Hematopoietic multipotent progenitor cell treated with erythropoietin and hydrocortisone succinate and interleukin-3 and kit ligand, for 8 days (in vitro differentiated cells): ENCODE data around the gene CDHR3.
A peak's percentile ranks its signal among the peaks of the same experiment; 100 is the strongest.
"Not testable (repeated sequence)": the region's sequence is repeated elsewhere in the genome, so short reads cannot be mapped to it uniquely, and the experiment has no call there.

ENCODE experiments used
- DNase-seq: peaks from one replicate; pipeline ENCODE4 v3.0.0-alpha.2; 2015

CDHR3 gene, protein sequence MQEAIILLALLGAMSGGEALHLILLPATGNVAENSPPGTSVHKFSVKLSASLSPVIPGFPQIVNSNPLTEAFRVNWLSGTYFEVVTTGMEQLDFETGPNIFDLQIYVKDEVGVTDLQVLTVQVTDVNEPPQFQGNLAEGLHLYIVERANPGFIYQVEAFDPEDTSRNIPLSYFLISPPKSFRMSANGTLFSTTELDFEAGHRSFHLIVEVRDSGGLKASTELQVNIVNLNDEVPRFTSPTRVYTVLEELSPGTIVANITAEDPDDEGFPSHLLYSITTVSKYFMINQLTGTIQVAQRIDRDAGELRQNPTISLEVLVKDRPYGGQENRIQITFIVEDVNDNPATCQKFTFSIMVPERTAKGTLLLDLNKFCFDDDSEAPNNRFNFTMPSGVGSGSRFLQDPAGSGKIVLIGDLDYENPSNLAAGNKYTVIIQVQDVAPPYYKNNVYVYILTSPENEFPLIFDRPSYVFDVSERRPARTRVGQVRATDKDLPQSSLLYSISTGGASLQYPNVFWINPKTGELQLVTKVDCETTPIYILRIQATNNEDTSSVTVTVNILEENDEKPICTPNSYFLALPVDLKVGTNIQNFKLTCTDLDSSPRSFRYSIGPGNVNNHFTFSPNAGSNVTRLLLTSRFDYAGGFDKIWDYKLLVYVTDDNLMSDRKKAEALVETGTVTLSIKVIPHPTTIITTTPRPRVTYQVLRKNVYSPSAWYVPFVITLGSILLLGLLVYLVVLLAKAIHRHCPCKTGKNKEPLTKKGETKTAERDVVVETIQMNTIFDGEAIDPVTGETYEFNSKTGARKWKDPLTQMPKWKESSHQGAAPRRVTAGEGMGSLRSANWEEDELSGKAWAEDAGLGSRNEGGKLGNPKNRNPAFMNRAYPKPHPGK

DNA sequence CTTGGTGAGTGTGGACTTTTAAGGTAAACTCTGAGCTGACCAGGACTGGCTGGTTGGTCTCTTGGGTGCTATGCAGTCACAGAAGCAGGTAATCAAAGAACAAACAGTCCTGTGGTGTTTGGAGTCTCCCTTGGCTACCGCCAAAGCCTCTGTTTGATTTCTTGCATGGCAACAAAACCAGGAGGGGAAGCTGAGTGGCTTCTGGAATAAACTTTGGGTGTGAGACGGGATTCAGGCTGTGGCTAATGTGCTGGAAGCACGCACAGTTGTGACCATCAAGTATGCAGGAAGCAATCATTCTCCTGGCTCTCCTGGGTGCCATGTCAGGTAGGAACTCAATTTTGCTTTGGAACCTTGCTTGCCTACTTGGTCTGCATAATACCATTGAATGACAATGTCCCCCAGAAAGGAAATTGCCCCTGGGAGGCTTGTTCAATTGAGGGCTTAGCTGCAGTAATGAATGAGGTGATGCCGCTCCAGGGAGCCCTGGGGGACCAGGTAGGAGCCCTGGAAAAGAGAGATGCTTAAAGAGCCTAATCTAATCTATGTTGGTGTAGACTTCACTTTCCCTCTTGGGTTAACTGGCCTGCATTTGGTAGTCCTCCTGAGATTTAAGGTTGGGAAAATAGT is at the start of gene CDHR3:
CDHR3 (plus strand) TSS at position 227 of the 630 bp plus-strand sequence; CDS start at position 282, 55 bp downstream.
- no peak for DNase-seq

DNA sequence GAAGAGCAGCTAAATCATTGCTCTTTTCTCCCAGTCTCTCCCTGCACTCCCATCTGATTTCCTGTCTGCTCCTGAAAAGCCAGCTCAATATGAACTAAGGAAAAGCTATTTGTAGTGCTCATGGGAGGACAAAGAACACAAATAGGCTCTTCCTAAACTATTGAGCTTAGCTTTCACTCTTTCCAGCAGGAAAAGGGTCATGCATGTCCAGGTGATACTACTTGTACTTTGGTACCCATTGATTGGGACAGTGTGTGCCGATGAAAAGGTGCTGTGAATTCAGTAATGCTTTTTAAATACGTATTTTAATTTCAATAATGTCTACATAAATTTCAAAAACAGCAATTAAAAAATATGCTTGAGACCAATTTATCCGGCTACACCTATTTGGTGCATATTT is 49.1 kb upstream of the CDHR3 start:
- DNase-seq: no peak

DNA sequence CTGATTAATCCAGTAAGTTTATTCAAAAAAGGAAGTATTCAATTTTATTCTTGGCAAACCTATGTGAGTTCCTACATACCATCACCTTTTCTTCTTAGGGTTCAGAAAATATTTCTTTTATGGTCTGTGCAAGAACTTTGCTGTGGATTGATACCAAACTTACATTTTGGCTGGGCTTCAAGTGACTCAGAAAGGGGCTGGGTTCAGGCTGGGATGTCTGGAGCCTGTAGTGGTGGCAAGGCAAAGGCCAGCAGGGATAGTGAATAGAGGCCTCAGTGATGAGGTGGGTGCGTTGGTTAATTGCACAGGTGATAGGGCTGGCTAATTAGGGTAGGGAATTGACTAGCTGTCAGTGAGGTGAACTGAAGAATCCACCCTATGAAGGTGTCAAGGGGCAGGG is 46.5 kb upstream of the CDHR3 start:
- DNase-seq: no peak

DNA sequence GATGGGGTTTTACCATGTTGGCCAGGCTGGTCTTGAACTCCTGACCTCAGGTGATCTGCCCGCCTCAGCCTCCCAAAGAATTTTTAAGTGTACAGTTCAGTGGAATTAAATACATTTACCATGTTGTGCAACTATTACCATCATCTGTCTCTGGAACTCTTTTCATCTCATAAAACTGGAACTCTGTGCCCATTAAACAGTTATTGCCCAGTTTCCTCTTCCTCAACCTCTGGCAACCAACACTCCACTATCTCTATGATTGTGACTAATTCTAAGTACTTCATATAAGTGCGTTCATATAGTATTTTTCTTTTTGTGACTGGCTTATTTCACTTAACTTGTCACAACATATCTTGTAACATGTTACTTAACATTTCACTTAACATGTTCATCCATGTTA is 45.4 kb upstream of the CDHR3 start:
- DNase-seq: no peak

GRCh38 chr7:105920766-105921165 is 42.3 kb upstream of the CDHR3 start:
- DNase-seq: no peak

DNA sequence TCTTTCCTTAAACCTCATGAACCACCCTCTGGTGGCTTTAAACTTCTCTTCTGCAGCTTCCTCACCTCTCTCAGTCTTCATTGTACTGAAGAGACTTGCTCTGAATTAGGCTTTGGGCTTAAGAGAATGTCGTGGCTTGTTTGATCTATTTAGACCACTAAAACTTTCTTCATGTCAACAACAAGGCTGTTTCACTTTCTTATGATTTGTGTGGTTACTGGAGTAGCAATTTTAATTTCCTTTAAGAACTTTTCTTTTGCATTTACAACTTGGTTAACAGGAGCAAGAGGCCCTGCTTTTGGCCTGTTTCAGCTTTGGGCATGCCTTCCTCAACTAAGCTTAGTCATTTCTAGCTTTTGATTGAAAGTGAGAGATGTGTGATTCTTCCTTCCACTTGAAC is 38.1 kb upstream of the CDHR3 start:
- no peak for DNase-seq

DNA sequence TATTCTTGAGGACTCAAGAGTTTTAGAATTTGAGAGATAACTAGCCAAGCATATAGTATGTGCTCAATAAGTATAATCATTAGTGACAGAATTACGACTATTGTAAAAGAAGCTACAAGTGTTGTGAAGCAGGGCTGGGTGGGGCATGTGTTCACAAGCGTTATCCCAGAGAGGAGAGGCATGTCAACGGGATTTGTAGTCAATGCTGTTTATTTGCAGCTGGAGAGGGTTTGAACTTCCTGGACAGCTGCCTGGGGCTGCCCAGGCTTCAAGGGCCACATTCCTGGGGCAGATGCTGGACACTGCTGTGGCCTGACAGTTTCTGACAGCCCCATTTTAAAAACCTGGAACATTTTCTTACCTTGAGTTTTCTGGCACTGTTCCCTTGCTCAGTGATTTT is 36.9 kb upstream of the CDHR3 start:
- DNase-seq: no peak

GRCh38 chr7:105931179-105931578 is 31.9 kb upstream of the CDHR3 start:
- DNase-seq: no peak

DNA sequence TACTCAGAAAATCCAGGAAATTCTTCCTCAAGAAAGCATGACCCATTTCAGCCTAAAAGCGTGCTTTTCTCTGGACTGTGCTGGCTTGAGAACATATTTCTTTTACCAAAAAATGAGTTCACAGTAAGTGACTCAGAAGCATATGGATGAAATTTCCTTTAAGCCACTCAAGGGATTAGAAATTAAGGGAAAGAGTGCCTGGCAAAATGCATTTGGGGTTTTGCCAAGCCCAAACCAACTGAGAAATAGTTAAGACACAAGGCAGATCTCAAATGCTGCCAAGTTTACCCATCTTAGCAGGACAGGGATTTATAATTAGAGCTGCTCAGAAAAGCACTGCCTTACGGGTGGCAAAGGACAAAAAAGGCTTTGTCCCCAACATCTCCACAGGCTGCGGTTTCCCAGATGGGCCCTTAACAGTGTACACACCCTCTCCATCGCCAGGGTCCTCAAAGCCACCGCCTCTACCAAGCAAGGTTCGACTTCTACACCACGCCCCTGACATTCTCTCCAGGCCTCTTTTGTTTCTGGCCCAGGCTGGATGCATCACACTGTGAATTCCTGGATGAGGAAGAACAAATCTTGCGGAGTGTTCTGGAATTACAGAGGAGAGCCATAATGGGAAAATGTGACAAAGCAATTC is 30.1 kb upstream of the CDHR3 start:
- DNase-seq: no peak

GRCh38 chr7:105934572-105935185 is 28.4 kb upstream of the CDHR3 start:
- peak; percentile 52 for DNase-seq

DNA sequence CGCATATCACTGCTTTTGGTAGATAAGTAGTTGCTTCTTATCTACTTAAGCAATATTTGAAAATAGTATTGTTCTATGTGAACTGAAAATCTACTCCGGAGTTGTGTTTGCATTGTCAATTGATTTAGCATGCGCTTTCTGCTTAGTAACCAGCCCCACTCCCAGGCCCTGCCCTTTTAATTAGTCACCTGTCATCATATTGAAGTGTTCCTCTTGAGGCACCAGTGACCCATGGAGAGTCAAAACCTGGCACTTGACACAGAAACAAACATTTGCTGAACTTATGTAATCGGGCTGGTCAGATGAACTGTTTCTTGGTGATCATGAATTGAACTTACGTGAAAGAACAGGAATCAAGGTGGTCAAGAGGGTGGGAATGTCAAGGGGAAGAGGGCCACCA is 27.8 kb upstream of the CDHR3 start:
- DNase-seq: no peak

GRCh38 chr7:105937411-105937810 is 25.7 kb upstream of the CDHR3 start:
- DNase-seq: no peak

GRCh38 chr7:105940109-105940508 is 23.0 kb upstream of the CDHR3 start:
- DNase-seq: no peak

GRCh38 chr7:105941596-105941995 is 21.5 kb upstream of the CDHR3 start:
- no peak for DNase-seq

DNA sequence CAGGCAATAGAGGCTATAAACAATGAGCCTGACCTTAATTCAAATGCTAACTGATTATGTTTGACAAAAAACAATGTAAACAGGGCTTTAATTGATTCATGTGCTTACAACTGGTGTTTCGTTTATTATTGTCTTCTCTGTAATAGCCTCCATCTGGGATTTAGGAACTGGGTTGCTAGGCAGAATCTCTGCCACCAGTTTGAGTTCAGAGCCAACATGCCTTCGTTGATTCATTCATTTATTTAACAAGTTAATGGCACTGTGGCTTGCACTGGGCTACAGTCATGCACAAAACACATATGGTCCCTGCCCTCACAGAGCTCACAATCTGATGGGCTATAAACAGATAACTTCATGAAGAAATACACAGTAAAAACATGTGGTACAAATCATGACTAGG is 19.6 kb upstream of the CDHR3 start:
- DNase-seq: no peak

DNA sequence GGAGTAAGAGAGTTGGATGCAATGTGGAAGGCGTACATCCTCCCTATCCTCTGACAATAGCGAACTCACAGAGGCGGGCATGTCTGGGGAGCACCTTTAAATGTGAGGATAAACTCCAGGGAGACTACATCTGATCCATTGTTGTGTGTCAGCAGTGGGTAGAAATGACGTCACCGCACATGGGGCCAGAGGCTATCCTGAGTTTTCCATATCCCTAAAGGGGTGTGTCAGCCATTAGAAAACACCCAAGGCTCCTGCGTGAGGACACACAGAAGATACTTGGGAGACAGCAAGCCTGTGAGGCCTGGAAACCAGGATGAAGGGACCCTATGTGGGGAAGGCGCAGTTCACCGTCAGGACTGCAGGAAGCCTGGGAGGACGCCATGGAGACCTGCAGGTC is 17.2 kb upstream of the CDHR3 start:
- no peak for DNase-seq

DNA sequence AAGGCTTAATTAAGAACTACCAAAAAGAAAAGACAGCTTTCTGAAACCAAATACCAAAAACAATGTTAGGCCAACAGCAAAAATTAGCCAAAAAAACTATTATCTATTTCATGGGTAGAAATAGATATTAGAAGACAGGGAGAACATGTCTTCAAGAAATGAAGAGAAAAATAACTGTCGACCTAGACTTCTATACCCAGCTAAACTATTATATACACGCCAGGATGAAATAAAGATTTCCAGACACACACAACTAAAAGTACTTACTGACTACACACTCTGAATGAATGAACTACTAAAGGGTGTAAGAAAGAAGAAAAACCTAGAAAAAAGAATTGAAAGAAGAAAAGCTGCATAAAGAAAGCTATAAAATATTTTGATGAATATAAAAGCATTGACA is 11.5 kb upstream of the CDHR3 start:
- DNase-seq: no peak

DNA sequence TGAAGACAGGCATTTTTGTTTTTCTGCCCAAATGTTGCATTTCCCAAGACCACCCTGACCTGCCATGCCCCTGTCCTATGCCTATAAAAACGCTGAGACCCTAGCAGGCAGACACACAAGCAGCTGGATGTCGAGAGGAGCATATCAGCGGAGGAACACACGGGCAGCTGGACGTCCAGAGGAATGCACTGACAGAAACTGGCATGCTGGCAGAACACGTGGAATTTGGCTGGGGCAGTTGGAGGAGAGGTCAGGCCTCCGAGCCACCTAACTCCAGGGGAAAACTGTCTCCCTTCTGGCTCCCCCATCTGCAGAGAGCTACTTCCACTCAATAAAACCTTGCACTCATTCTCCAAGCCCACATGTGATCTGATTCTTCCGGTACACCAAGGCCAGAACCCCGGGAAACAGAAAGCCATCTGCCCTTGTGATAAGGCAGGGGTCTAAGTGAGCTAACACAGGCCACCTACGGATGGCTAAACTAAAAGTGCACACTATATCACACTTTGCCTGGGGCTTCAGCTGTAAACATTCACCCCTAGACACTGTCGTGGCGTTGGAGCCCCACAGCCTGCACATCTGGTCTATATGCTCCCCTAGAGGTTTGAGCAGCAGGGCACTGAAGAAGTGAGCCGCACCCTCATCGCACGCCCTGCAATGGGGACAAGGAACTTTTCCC is 10.0 kb upstream of the CDHR3 start:
- no peak for DNase-seq

DNA sequence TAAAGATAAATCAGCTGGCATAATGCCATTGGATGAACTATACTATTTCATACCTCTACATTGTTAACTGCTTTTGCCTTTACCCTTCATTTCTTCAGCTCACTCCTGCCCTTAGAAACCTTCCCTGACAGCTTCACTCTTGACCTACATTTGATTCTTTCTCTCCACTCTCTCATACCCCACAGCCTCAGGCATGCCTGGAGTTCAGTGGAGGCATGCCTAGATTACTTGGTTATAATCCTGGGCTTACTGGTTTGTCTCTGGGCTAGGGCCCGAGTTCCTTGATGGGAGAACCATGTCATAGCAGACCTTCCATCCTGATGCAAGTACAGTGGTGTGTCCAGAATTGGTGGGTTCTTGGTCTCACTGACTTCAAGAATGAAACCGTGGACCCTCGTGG is 8.4 kb upstream of the CDHR3 start:
- DNase-seq: no peak

DNA sequence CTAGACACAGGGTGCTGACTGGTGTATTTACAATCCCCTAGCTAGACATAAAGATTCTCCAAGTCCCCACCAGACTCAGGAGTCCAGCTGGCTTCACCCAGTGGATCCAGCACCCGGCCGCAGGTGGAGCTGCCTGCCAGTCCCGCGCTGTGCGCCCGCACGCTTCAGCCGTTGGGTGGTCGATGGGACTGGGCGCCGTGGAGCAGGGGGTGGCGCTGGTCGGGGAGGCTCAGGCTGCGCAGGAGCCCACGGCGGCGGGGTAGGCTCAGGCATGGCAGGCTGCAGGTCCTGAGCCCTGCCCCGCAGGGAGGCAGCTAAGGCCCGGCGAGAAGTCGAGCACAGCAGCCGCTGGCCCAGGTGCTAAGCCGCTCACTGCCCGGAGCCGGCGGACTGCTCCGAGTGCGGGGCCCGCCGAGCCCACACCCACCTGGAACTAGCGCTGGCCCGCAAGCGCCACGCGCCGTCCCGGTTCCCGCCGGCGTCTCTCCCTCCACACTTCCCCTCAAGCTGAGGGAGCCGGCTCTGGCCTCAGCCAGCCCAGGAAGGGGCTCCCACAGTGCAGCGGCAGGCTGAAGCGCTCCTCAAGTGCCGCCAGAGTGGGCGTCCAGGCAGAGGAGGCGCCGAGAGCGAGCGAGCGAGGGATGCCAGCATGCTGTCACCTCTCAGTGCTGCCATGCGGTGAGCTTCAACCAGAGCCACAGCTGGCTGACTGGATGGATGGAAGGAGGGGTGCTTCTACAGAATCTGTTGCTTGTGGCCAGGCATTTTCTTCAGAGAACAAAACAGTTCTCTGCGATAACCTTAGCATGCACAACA is 7.2 kb upstream of the CDHR3 start:
- DNase-seq: not testable (repeated sequence)

- DNase-seq: no peak
Observed at GRCh38 chr7:105958012-105958411, 5.1 kb upstream of the CDHR3 start.
